GM21717 (cell line): ENCODE data around the gene STOM.
A peak's percentile ranks its signal among the peaks of the same experiment; 100 is the strongest.

ENCODE experiments used
- ATAC-seq: cut with Tn5 transposase; IDR thresholded peaks from one replicate; pipeline ENCODE4 v1.9.1; 2021; ENCODE audit warnings: mild to moderate bottlenecking, moderate library complexity; ENCODE audit not compliant: unreplicated experiment

STOM gene

DNA sequence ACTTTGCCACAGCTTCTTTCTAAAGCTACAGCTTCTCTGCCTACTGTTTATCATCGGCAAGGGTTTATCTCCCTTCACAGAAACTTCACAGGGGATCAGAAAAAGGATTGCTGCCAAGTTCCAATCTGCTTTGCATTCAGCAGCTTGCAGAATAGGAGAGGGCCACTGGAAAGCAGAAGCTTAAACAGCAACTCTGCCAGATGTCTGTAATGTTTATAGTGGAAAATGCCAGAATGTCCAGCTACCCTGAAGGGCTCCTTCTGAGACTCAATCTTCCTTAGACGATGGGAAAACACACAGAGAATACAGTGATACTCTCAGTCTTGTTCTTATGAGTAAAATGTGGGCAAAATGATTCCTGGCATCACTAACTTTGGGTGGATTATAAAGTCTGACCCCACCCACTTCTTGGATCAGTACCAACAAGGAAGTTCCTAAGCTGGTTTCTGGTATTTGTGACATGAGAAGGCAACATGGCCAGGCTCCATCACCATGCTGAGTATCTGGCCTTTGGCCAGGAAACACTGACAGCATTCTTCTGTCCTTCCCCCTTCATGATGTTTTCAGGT lies 19.0 kb downstream of the STOM start:
- ATAC-seq = no peak

GRCh38 chr9:121350036-121350435 lies 20.0 kb downstream of the STOM start:
- no peak for ATAC-seq

DNA sequence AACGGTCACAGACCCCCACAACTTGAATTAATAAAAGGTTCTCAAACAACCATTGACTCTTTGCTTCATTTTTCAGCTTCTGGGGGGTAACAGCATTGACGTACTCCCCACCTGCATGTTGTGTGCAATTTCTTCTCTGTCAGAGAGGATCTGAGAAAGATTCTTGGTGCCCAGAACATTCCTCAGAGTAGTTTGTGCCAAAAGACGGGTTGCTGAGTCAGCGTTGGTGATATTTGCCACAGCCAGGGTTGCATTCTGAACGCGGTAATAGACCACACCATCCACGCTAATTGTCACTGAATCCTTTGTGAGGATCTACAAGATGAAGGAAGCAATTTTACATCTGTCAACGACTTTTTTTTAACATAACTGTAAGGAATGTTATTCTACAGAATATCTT lies 21.0 kb downstream of the STOM start:
- ATAC-seq = no peak

DNA sequence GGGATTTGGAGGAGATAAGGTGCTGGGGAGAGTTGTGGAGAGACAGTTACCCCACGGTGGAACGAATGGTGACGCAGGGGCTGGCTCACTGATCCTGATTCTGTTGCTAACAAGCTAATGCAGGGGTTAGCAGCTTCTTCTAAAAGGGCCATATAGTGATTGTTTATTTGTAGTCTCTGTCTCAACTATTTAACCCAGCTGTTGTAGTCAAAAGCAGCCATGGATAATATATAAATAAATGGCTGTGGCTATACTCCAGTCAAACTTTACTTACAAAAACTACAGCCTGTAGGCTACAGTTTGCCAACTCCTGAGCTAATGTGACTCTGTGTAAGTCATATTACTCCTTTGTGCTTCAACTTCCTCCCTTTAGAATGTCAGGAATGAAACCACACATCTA lies 21.8 kb downstream of the STOM start:
- no peak for ATAC-seq

DNA sequence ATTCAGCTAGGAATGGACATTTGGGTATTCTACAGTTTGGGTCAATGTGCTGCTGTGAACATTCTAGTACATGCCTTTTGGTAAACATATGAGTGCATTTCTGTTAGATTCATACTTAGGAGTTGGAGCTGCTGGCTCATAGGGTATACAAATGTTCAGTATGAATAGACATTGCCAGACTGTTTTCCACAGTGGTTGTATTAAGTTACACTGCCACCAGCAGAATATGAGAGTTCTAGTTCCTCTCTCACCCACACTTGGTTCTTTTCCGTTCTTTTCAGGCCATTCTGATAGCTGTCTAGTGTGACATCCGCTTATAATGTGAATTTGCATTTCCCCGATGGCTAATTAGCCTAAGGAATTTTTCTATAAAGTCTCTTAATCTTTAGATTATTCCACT lies 25.0 kb downstream of the STOM start:
- no peak for ATAC-seq

- no peak for ATAC-seq
These were observed 25.9 kb downstream of the STOM start for GRCh38 chr9:121344184-121344583.

- peak; percentile 69 for ATAC-seq
These were observed 29.2 kb downstream of the STOM start for GRCh38 chr9:121340676-121341392.

GRCh38 chr9:121339437-121339836 lies 30.6 kb downstream of the STOM start:
- no peak for ATAC-seq

GRCh38 chr9:121336665-121337064 lies 33.4 kb downstream of the STOM start:
- no peak for ATAC-seq

- no peak for ATAC-seq
These were observed 35.9 kb downstream of the STOM start for GRCh38 chr9:121333950-121334773.

- ATAC-seq = no peak
These were observed 37.9 kb downstream of the STOM start for GRCh38 chr9:121331992-121332685.

- no peak for ATAC-seq
These were observed 38.5 kb downstream of the STOM start for GRCh38 chr9:121331549-121331948.

DNA sequence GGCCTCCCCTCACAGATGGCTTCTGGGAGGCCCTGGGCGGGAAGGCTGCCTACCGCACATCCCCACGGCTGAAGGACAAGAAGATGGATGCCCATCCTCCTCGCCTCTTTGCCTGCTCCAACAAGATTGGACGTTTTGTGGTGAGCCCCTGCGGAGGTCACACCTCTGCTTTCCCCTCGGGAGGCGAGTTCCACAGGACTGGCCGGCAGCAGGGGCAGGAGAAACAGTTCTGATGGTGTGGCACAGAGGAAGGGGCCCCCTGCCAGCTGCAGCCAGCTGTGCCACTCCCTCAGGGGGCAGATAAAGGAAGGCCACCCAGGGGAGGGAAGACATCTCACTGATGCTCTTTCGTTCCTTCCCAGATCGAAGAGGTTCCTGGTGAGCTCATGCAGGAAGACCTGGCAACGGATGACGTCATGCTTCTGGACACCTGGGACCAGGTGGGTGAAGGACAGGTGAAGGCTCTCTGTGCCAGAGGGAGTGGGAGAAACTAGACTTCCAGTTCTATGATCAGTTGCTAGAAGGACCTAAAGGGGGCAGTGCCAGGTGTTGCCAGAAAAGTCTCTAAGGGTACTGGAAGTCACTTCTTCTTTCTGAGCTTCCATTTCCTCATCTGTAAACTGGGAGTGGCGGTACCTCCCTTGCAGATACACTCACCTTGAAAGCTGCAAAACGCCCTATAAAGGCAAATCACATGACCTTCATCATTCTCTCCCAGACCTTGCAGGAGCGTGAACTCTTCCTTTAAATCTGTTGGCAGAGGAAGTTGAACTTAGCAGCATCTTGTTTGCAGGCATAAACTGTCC lies 41.0 kb downstream of the STOM start:
- ATAC-seq = no peak

- no peak for ATAC-seq
These were observed 41.6 kb downstream of the STOM start for GRCh38 chr9:121328476-121328875.

DNA sequence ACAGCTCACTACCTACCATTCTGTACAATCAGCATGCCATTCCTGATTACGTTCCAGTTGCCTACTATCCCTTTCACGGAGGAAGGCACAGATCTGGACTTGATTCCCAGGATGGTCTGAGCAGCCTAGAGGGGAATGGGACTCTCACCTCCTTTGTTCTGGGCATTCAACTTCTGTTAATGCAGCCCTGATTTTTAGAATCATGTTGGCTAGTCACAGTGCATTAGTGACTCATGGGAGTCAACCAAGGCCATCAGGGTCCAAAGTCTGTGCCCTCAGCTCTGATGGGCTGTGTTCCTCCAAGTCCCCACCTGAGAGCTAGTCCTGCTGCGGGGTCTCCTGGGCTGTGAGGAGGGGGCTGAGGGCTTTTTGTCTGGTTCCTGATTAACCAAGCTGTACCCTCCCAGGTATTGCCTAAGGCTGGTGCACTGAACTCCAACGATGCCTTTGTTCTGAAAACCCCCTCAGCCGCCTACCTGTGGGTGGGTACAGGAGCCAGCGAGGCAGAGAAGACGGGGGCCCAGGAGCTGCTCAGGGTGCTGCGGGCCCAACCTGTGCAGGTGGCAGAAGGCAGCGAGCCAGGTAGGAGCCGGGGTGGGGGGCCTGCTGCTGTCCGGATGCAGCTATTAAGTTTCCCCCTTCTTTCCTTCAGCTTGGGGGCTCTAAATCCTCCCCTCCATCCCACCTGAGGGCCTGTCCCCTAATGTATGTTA lies 43.0 kb downstream of the STOM start:
- ATAC-seq = no peak

DNA sequence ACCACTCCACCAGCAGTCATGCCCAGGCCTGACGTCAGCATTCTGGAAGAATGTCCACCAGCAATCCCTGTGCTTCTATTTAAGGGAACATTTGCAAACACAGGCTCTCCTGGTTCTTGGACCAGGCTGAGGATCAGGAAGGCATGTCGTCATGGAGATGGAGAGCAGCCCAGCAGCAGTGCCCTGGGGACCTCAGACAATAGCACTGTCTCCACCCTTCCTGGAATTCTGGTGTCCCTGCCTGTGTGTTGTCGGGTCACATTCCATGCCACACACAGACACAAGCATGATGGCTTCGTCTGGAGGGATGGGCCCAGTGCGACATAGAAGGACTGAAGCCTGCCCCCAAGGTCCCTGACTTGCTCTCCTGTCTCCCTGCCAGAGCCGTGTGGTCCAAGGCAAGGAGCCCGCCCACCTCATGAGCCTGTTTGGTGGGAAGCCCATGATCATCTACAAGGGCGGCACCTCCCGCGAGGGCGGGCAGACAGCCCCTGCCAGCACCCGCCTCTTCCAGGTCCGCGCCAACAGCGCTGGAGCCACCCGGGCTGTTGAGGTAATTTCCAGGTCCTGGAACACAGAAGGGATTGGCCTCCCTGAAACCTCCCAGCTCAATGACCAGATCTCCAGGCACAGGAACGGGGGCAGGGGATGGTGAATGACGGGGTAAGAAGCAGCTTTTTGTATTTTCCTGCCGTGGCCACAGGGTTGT lies 43.8 kb downstream of the STOM start:
- ATAC-seq = no peak

- no peak for ATAC-seq
These were observed 44.7 kb downstream of the STOM start for GRCh38 chr9:121325387-121325786.

DNA sequence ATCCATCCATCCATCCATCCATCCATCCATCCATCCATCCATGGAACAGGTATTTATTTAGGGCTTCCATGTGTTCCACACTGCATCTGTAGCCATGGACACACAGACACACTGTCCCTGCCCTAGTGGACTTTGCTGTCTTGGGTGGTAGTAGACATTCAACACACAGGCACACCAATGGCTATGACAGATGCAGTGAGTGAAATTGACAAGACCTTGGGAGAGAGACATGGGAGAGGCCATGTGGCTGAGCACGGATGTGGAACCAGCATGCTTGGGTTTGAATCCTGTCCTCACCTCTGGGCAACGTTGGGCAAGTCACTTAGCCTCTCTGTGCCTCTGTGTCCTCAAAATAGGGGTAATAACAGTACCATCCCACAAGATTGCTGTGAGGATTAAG lies 45.3 kb downstream of the STOM start:
- no peak for ATAC-seq

GRCh38 chr9:121324316-121324715 lies 45.7 kb downstream of the STOM start:
- ATAC-seq = no peak
